Activated CD4-positive, alpha-beta T cell treated with anti-CD3 and anti-CD28 coated beads for 24 hours (primary cell): ENCODE results near the gene EXOSC9.

Experiments
- DNase-seq, 2 donors: peaks; one replicate each; pipeline ENCODE4 v3.0.0-alpha.2; 2020; ENCODE audit warnings: low read depth in 2 of 2

Gene EXOSC9

GRCh38 chr4:121789455-121789854 is 11.7 kb upstream of the EXOSC9 start:
- DNase-seq = no peak

DNA sequence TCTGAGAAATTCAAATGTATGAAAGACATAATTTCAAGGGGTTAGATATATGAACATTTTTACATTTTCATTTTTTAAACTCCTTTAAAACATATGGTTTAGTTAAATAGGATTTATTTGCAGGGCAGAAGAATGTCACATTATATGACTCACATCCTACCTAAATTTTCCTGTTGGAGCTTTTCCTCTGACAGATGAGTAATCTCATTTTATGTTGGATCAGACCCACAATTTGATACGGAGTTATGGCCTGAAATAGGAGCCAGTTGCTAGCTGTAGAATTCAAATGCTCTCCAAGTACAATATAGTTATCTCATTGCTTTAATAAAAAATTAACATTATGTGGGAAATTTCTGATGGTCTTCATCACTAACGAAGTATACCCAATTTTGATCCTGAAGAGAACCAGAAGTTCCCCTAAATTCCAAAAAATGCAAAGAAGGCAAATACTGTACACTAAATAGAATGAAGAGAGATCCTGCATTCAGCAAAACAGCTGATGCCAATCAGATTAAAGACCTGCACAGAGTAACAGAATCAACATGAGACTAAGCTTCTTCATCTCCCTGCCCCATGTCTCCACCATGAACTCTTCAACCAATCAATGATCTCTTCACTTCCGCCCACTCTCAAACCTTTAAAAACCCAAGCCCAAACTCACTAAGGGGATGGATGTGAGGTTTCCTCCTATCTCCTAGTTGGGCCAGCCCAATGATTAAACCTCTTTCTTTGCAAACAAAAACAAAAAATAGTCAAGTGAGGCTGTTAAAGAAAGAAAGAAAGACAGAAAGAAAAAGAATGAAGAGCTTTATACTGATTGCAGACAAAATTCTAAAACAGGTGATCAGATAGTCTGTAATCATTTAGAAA is 10.9 kb upstream of the EXOSC9 start:
- DNase-seq = no peak

DNA sequence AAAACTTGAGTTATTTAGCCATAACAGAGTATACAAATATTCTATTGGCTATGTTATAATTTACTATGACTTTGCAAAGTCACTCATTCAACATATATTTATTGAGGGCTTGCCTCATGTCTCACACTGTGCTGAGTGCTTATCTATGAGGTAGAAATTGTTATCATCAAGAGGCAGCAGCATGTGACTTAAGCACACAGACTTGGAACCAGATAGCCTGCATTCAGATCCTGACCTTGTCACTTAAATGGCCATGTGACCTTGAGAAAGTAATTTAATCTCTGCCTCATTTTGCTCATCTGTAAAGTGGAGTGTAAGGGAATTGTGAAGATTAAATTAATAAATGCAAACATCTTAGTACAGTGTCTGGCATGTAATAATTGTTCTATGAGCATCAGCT is 10.1 kb upstream of the EXOSC9 start:
- no peak for DNase-seq

GRCh38 chr4:121791481-121791880 is 9.6 kb upstream of the EXOSC9 start:
- no peak for DNase-seq

DNA sequence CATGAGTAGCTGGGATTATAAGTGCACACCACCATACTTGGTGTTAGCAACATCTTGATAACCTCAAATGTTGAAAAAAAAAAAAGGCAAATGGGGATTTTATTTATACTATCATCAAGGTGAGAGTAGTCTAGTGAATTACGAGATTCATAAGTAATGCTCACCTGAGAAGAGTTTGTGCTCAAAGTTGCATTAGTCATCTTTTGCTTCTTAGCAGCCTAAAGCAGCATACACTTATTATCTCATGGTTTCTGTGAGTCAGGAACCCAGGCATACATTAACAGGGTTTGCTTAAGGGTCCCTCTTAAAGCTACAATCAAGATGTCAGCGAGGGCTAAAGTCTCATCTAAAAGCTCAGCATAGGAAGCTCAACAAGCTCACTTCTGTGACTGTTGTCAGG is 8.2 kb upstream of the EXOSC9 start:
- no peak for DNase-seq

GRCh38 chr4:121794505-121795188 is 6.5 kb upstream of the EXOSC9 start:
- DNase-seq = no peak

- DNase-seq = no peak
These were observed 4.8 kb upstream of the EXOSC9 start for GRCh38 chr4:121796283-121796682.

DNA sequence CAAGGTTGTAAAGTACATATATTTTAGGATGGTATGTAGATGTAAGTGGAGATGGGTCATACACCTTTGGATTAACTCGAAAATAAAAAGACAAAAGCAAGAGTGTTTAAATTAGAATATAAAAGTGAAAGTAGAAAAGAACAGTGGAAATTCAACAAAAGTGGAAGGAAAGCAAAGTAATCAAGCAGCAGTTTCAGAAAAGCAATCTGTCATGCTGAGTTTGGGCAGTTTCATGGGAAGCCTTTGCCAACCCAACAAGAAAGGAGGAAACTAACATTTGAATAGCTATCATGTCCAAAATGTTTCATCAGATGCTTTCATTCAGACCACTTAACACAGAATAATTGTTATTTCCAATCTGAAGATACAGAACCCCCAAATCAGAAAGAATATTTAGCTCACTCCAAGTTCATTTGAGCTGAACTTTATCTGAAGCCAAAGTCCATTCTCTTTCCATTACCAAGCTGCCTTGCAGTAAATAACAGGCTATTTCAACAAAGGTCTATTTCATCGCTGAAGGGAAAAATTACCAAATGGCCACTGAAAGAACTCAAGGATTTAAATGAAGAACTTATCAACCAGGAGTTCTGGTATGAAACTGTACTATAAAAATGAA is 1.8 kb upstream of the EXOSC9 start:
- DNase-seq = no peak

DNA sequence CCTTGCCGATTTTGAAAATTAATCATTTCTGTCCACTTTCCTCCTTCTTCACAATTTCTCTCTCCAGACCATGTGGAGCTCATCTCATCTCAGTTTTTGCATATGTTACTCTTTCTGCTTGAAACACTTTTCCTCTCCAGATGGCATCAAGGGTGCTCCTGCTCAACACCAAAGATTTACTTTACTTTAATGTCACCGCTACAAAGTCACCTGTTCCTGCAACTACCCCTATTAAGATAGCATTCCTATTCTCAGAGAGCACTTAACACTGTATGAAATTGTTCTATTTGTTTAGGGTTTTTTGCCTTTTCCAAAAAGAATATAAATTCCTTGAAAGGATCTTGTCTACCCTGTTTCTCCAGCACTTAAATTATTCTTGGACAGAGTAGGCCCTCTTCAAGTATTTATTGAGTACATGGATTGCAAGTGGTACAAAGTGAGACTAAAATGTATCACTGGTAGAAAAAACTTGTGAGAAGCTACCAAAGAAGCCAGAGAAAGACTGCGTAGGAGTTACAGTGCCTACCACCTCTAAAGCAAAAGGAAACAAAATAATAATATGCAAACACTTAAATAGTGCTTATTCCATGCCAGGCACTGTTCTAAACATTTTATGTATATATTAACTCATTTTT is 1.1 kb upstream of the EXOSC9 start:
- DNase-seq = no peak

- DNase-seq = no peak
These were observed 524 bp upstream of the EXOSC9 start for GRCh38 chr4:121800638-121800960.

GRCh38 chr4:121801715-121802075 is 572 bp downstream of the EXOSC9 start:
- no peak for DNase-seq

- DNase-seq = no peak
These were observed 5.3 kb downstream of the EXOSC9 start for GRCh38 chr4:121806411-121806810.

DNA sequence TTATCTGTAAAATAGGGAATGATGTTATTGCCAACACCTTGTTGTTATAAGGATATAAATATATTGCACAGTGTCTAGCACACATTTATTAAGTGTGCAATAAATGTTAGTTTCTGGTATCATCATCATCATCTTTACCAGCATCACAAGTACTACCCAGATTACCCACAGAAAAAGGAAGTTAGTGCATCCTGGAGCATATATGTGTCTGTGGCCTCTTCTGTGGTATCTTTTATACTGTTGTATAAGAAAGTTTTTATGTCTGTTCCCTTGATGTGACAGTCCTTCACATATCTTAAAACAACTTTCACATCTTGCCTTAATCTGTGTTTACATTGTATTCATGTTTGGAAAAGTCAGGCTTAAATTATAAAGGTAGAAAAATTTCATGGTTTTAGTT is 10.0 kb downstream of the EXOSC9 start:
- no peak for DNase-seq

GRCh38 chr4:121814756-121815155 is 13.6 kb downstream of the EXOSC9 start:
- DNase-seq = no peak

GRCh38 chr4:121817006-121817405 is 15.9 kb downstream of the EXOSC9 start:
- DNase-seq = no peak

GRCh38 chr4:121817701-121818100 is 16.6 kb downstream of the EXOSC9 start:
- no peak for DNase-seq

GRCh38 chr4:121818215-121818614 is 17.1 kb downstream of the EXOSC9 start:
- no peak for DNase-seq

GRCh38 chr4:121819216-121819965 is 18.3 kb downstream of the EXOSC9 start:
- DNase-seq = no peak

DNA sequence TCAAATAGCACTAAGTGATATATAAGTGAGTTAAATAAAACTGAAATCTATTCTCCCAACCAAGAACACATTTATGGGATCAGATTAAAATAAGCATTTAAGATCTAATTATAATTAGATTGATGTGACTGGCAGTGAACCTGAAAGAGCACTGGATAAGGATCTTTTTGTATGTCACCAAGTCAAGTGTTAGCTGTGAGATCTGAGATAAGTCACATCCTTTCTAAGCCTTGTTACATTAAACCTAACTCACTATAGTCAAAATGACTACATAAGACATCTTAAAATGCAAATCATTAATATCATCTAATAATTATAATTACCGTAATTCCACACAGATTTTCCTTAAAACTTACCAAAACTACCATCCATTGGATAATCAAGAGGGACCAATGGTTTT is 20.9 kb downstream of the EXOSC9 start:
- DNase-seq = no peak

- peak in 1 of 2 donors; percentile 25 for DNase-seq
These were observed 21.8 kb downstream of the EXOSC9 start for GRCh38 chr4:121822796-121823504.

DNA sequence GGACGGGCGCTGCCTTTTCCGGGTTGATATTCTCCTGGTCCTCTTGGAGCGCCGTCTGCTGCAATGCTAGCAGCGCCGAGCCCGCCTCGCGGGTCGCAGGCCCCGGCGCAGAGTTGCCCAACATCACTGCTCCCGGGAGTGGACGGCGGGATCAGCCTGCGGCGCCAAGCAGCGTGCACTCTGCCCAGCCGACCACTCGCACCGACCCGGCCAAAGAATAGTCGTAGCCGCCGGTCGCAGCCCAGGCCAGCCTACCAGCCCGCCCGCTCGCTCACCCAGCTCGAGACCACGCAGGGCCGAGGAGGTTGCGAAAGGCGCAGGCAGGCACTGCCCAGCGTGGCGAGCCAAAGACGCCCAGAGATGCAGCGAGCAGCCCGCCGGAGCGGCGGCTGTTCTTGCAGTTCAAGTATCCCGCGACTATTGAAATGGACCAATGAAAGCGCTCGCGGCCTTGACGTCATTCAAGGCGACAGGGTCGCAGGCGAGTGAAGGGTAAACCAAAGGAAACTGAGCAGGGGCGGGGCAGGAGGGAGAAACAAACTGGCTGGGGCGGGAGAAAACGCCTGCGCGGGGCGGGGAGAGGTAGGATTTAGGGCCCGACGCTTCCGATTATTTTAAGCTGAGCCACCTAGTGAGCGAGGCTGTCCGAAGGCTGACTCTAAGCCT is 22.5 kb downstream of the EXOSC9 start, which contains the start of gene CCNA2:
TSS of gene CCNA2 (minus strand) at position 379 of the 666 bp plus-strand sequence. CDS start at position 124, 255 bp downstream.
- peak; percentile 95 for DNase-seq
